Cardiac muscle cell (in vitro differentiated cells and primary cell): ENCODE results near the gene STK11IP. TPM values are rescaled to one million over a fixed set of nuclear protein-coding genes. Genes with fewer than 3 reads are reported as not detected.

Source experiments
- DNase-seq, 2 donors: peaks; one replicate each; pipeline versions ENCODE4 v3.0.0 to v3.0.0-alpha.2; 2010 to 2017; ENCODE audit warnings: low read depth in 1 of 2, low spot score in 1 of 2
- H3K27ac ChIP-seq: fragments of 200-600 bp; sonication (generic); 2 replicates; pipeline ENCODE4 v1.5.1; 2016
- H3K27me3 ChIP-seq: fragments of 200-600 bp; sonication (generic); 2 replicates; pipeline ENCODE4 v1.6.0; 2016; ENCODE audit warnings: control low read depth
- H3K36me3 ChIP-seq: fragments of 200-600 bp; sonication (generic); 2 replicates; pipeline ENCODE4 v1.5.1; 2016; ENCODE audit warnings: control low read depth
- H3K4me1 ChIP-seq: fragments of 200-600 bp; sonication (generic); 2 replicates; pipeline ENCODE4 v1.8.1; 2017; ENCODE audit warnings: low read depth, mild to moderate bottlenecking, mixed run types
- H3K4me3 ChIP-seq: fragments of 200-600 bp; sonication (generic); 2 replicates; pipeline ENCODE4 v1.5.1; 2016; ENCODE audit warnings: mild to moderate bottlenecking
- H3K9me3 ChIP-seq: fragments of 200-600 bp; sonication (generic); 2 replicates; pipeline ENCODE4 v1.5.1; 2017; ENCODE audit warnings: low read depth, mild to moderate bottlenecking, control low read depth
- polyA plus RNA-seq: library from polyadenylated mRNA; unstranded; fragments of >200 nt; fragmentation: Nextera tagmentation; extraction: Ambion mirVana; gene quantifications from 2 replicates; pipeline ENCODE4 v1.2.1, GENCODE V29; 2016
- total RNA-seq: library from RNA; depleted of rRNA; stranded (reverse); fragments of >200 nt; gene quantifications from 2 replicates; pipeline ENCODE4 v1.2.3, GENCODE V29; 2016
- TF ChIP-seq, protein P1 (sequence below): IDR thresholded peaks from 2 replicates; pipeline ENCODE4 v1.5.1; 2012; ENCODE audit warnings: low read depth, mild to moderate bottlenecking, low read length

Gene STK11IP
- total and polyA plus RNA-seq, 2 experiments from 2014 or later = 22.4 to 24.4 TPM

DNA sequence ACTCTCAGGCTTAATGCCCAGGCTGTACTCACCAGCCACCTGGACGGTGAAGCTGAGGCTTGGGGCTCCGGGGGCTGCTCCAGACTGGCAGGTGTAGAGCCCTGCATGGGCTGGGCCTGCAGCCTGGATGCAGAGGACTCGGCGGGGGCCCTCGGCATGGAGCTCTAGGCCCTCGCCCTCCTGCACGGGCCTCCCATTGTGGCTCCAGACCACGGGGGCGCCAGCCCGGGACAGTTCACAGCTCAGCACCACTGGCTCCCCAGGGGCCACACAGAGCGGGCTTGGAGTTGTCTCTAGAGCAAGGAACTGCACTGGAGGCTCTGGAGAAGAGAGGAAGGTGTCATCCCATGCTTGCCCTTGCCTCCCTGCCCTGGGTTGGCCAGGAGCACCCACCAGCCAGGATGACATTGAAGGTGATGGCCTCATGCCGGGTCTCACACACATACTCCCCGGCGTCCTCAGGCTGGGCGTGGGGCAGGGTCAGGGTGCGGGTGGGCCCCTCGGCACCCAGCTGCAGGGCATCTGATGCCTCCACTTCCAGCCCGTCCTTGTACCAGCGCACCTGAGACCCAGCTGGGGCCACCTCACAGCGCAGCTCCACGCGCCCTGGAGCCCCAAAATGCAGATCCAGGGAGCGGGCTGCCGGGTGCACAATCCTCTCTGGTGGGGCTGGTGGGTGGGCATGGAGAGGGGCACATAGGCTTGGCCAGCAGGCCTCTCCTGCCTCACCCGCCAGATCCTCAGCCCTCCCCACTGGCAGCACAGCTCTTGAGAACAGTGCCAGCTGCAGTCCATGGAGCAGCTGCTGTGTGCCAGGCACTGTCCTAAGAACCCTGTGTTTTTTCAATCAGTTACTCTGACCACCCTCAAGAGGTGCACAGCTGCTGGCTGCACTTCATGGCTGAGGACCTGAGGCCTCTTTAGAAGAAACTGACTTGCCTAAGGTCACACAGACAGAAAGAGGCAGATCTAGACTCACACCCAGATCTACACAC, 39.6 kb upstream of the STK11IP start:
- TF ChIP-seq, protein P1, sequence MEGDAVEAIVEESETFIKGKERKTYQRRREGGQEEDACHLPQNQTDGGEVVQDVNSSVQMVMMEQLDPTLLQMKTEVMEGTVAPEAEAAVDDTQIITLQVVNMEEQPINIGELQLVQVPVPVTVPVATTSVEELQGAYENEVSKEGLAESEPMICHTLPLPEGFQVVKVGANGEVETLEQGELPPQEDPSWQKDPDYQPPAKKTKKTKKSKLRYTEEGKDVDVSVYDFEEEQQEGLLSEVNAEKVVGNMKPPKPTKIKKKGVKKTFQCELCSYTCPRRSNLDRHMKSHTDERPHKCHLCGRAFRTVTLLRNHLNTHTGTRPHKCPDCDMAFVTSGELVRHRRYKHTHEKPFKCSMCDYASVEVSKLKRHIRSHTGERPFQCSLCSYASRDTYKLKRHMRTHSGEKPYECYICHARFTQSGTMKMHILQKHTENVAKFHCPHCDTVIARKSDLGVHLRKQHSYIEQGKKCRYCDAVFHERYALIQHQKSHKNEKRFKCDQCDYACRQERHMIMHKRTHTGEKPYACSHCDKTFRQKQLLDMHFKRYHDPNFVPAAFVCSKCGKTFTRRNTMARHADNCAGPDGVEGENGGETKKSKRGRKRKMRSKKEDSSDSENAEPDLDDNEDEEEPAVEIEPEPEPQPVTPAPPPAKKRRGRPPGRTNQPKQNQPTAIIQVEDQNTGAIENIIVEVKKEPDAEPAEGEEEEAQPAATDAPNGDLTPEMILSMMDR = no peak
- H3K27me3 ChIP-seq = no peaks in the 10 kb centered on the region

DNA sequence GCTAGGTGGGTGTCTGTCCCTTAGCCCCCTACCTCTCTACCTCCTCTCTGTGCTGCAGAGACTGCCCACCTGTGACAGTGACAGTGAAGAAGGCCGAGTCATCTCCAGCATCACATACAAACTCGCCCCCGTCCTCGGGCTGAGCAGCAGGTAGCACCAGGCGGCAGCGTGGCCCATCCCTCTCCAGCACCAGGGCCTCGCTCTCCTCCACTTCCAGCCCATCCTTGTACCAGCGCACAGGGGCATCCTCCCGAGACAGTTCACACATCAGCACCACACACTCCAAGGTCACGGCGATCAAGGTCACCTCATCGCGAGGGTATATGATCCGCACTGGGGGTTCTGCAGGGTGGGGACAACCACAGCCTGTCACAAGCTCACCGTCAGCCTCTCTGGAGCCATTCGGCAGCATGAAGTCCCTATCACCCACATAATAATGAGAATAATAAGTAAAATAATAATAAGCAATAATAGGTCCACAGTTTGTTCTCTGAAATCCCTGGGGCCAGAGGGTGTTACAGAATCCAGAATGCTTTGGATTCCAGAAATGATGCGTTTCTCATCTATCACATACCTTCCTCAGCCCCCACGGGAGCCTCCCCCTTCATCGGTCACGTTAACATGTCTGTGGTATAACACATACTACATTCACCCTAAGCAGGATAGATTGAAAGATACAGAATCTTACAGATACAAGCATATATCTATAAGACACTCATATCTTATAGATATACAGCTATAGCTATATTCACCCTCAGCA, 38.3 kb upstream of the STK11IP start:
- Histone ChIP-seq H3K9me3 (no peaks in the 10 kb centered on the region), H3K27me3 (no peaks in the 10 kb centered on the region), H3K36me3 (peaks cover 47% of the 10 kb centered on the region), H3K4me3 (no peak overlapping the region), H3K4me1 (peaks cover 7% of the 10 kb centered on the region), H3K27ac (no peak overlapping the region)
- no peak for DNase-seq
- TF ChIP-seq, protein P1 = no peak

More for the DNA sequence above, 39.6 kb upstream of the STK11IP start:
- peaks cover 39% of the 10 kb centered on the region for H3K36me3 ChIP-seq
- H3K9me3 ChIP-seq = no peaks in the 10 kb centered on the region
- DNase-seq = no peak
- no peak overlapping the region for H3K4me3 ChIP-seq
- H3K27ac ChIP-seq = no peak overlapping the region
- peaks cover 7% of the 10 kb centered on the region for H3K4me1 ChIP-seq

DNA sequence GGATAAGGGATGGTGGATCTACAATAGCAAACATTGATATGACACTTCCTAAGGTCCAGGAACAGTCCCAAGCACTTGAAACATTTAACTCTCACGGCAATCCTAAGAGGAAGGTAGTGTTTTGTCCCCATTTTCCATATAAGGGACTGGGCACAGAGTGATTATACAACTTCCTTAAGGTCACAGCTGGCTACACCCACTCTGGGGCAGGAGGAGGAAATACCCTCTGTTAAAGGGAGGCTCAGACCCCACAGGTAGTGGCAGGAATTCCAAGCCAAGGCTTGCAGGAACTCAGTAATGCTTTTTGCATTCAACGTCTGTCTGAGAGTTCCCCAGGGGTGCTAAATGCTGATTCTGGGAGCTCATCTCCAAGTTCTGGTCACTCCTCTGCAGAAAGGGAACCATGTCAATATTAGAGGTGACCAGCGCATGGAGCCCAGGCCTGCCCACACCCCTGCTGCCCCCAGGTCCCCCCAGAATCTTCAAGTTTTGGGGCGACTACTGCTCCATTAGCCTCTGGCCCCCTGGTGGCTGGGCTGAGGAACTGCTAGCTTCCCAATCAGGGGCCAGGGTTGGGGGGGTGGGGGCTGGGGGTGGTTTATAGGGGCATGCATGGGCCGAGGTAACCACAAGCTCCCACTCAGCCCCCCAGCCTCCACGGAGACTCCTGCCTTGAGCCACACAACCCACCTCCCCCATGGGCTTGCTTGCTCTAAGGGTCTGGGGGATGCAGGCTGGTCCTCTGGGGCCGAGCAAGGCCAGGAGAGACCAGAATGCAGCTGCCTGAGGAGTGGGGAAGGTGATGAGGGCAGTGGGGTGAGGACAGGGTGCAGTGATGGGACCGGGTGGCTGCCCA, 37.4 kb upstream of the STK11IP start:
- peaks cover 53% of the 10 kb centered on the region for H3K36me3 ChIP-seq
- no peaks in the 10 kb centered on the region for H3K27me3 ChIP-seq
- peak overlapping the region; percentile 43 for H3K27ac ChIP-seq

DNA sequence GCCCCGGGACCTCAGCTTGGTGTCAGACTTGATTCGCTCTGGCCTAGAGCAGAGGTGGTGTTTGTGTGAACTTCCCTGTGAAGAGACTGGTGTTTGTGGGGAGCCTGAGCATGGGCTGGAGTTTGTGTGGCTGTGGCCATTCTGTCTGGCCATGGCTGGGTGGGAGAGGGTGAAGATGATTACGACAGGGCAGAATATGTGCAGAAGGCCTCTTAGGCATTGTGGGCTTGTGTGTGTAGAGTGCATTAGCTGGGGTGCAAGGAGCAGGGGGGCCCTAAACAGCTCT, 36.8 kb upstream of the STK11IP start:
- Histone ChIP-seq H3K4me3 (no peak overlapping the region), H3K4me1 (peaks cover 7% of the 10 kb centered on the region), H3K27me3 (no peaks in the 10 kb centered on the region), H3K9me3 (no peaks in the 10 kb centered on the region), H3K36me3 (peaks cover 53% of the 10 kb centered on the region), H3K27ac (peak overlapping the region; percentile 43)
- TF ChIP-seq, protein P1 = no peak
- no peak for DNase-seq

More for the DNA sequence above, 37.4 kb upstream of the STK11IP start:
- no peak for DNase-seq
- TF ChIP-seq, protein P1 = peak; percentile 63
- Histone ChIP-seq H3K4me3 (no peak overlapping the region), H3K9me3 (no peaks in the 10 kb centered on the region), H3K4me1 (peaks cover 7% of the 10 kb centered on the region)
